ENCODE results near the gene DCAF17. TPM values are rescaled to one million over a fixed set of nuclear protein-coding genes. Genes with fewer than 3 reads are reported as not detected.

The DCAF17 gene
- total RNA-seq, 1 donor from 2014 or later = 25.2 TPM

- peaks cover 2% of the 10 kb centered on the region for H3K36me3 Mint-ChIP-seq (ENCODE audit: low read depth, unreplicated experiment)
- H3K27me3 Mint-ChIP-seq (ENCODE audit: low read depth, unreplicated experiment) = peaks cover 6% of the 10 kb centered on the region
- no peak for TF ChIP-seq EZH2 (IDR thresholded peaks at IDR 0.05; ENCODE audit: insufficient read depth, low read length)
- TF ChIP-seq, protein P1, sequence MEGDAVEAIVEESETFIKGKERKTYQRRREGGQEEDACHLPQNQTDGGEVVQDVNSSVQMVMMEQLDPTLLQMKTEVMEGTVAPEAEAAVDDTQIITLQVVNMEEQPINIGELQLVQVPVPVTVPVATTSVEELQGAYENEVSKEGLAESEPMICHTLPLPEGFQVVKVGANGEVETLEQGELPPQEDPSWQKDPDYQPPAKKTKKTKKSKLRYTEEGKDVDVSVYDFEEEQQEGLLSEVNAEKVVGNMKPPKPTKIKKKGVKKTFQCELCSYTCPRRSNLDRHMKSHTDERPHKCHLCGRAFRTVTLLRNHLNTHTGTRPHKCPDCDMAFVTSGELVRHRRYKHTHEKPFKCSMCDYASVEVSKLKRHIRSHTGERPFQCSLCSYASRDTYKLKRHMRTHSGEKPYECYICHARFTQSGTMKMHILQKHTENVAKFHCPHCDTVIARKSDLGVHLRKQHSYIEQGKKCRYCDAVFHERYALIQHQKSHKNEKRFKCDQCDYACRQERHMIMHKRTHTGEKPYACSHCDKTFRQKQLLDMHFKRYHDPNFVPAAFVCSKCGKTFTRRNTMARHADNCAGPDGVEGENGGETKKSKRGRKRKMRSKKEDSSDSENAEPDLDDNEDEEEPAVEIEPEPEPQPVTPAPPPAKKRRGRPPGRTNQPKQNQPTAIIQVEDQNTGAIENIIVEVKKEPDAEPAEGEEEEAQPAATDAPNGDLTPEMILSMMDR (IDR thresholded peaks at IDR 0.05; ENCODE audit: insufficient read depth, low read depth, low read length) = no peak
- DNase-seq (ENCODE audit: low read depth) (no peak), FAIRE-seq (no peak)
- H3K79me2 ChIP-seq (ENCODE audit: insufficient read depth, low read length) = no peaks in the 10 kb centered on the region
- no peaks in the 10 kb centered on the region for H3K9me3 Mint-ChIP-seq (ENCODE audit: unreplicated experiment)
- peaks cover 9% of the 10 kb centered on the region for H3K4me1 Mint-ChIP-seq (ENCODE audit: low read depth, unreplicated experiment)
- H3K4me2 ChIP-seq (ENCODE audit: low read length) = no peak overlapping the region
- H3K36me3 ChIP-seq (ENCODE audit: insufficient read depth, low read length) = no peaks in the 10 kb centered on the region
- no peak overlapping the region for H3K9ac ChIP-seq (ENCODE audit: low read length)
- peaks cover 3% of the 10 kb centered on the region for H3K4me1 ChIP-seq (ENCODE audit: insufficient read depth, low read length)
- no peak overlapping the region for H3K4me3 Mint-ChIP-seq (ENCODE audit: unreplicated experiment)
- no peak overlapping the region for H3K4me3 ChIP-seq (ENCODE audit: insufficient read depth, low read depth, low read length)
- H2AFZ ChIP-seq (ENCODE audit: low read depth, low read length) = no peak overlapping the region
- no peak overlapping the region for H3K27ac ChIP-seq (ENCODE audit: low read depth, low read length)
- no peak overlapping the region for H3K27ac Mint-ChIP-seq (ENCODE audit: unreplicated experiment)
- no peaks in the 10 kb centered on the region for H3K27me3 ChIP-seq (ENCODE audit: insufficient read depth, low read length)
- H3K9me3 ChIP-seq (ENCODE audit: insufficient read depth, low read depth, low read length) = no peaks in the 10 kb centered on the region
- no peaks in the 10 kb centered on the region for H4K20me1 ChIP-seq (ENCODE audit: insufficient read depth, low read length)
Observed at GRCh38 chr2:171509945-171510731, 76.1 kb downstream of the DCAF17 start.

- H3K27ac Mint-ChIP-seq (ENCODE audit: unreplicated experiment) = no peak overlapping the region
- Histone ChIP-seq H3K79me2 (ENCODE audit: insufficient read depth, low read length) (no peaks in the 10 kb centered on the region), H3K9ac (ENCODE audit: low read length) (no peak overlapping the region), H3K4me3 (ENCODE audit: insufficient read depth, low read depth, low read length) (no peak overlapping the region), H3K4me2 (ENCODE audit: low read length) (no peak overlapping the region), H3K27ac (ENCODE audit: low read depth, low read length) (no peak overlapping the region), H3K4me1 (ENCODE audit: insufficient read depth, low read length) (peaks cover 6% of the 10 kb centered on the region), H3K27me3 (ENCODE audit: insufficient read depth, low read length) (no peaks in the 10 kb centered on the region), H3K36me3 (ENCODE audit: insufficient read depth, low read length) (no peaks in the 10 kb centered on the region), H2AFZ (ENCODE audit: low read depth, low read length) (no peak overlapping the region), H4K20me1 (ENCODE audit: insufficient read depth, low read length) (no peaks in the 10 kb centered on the region), H3K9me3 (ENCODE audit: insufficient read depth, low read depth, low read length) (no peaks in the 10 kb centered on the region)
- no peaks in the 10 kb centered on the region for H3K9me3 Mint-ChIP-seq (ENCODE audit: unreplicated experiment)
- H3K27me3 Mint-ChIP-seq (ENCODE audit: low read depth, unreplicated experiment) = peaks cover 9% of the 10 kb centered on the region
- DNase-seq (ENCODE audit: low read depth) (no peak), FAIRE-seq (no peak)
- TF ChIP-seq EZH2 (IDR thresholded peaks at IDR 0.05; ENCODE audit: insufficient read depth, low read length) = no peak
- TF ChIP-seq, protein P1 (IDR thresholded peaks at IDR 0.05; ENCODE audit: insufficient read depth, low read depth, low read length) = no peak
- H3K4me1 Mint-ChIP-seq (ENCODE audit: low read depth, unreplicated experiment) = peaks cover 12% of the 10 kb centered on the region
- no peak overlapping the region for H3K4me3 Mint-ChIP-seq (ENCODE audit: unreplicated experiment)
- peaks cover 2% of the 10 kb centered on the region for H3K36me3 Mint-ChIP-seq (ENCODE audit: low read depth, unreplicated experiment)
Observed at GRCh38 chr2:171512014-171512413, 78.0 kb downstream of the DCAF17 start.

DNA sequence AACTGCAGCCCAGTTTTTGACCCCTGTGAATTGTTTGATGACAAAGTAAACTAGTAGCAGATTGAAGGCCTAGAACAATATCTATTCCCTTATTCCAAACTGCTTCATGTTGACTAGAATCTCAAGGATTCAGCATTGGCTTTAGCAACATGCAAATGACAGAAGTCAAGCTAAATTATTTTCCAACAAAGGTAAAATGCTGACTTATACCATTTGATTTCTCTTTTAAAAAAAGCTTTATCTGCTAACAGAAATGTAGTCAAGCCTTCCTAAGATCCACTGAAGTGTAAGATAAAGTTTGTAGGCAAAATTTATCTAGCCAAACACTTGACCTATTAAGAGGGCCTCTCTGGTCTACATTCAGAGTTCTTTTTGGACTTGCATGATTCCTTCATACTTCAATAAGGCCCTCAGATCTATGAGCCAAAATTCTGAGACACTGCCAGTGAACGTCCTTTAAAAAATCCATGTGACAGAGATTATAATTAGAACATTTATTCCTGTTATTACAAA is 78.7 kb downstream of the DCAF17 start:
- DNase-seq (ENCODE audit: low read depth) (no peak), FAIRE-seq (no peak)
- H3K4me2 ChIP-seq (ENCODE audit: low read length) = no peak overlapping the region
- H3K4me1 Mint-ChIP-seq (ENCODE audit: low read depth, unreplicated experiment) = peaks cover 12% of the 10 kb centered on the region
- H3K27ac ChIP-seq (ENCODE audit: low read depth, low read length) = no peak overlapping the region
- no peak overlapping the region for H3K4me3 ChIP-seq (ENCODE audit: insufficient read depth, low read depth, low read length)
- H3K79me2 ChIP-seq (ENCODE audit: insufficient read depth, low read length) = no peaks in the 10 kb centered on the region
- no peaks in the 10 kb centered on the region for H3K36me3 ChIP-seq (ENCODE audit: insufficient read depth, low read length)
- no peak for TF ChIP-seq EZH2 (IDR thresholded peaks at IDR 0.05; ENCODE audit: insufficient read depth, low read length)
- TF ChIP-seq, protein P1 (IDR thresholded peaks at IDR 0.05; ENCODE audit: insufficient read depth, low read depth, low read length) = no peak
- H3K9me3 ChIP-seq (ENCODE audit: insufficient read depth, low read depth, low read length) = no peaks in the 10 kb centered on the region
- H2AFZ ChIP-seq (ENCODE audit: low read depth, low read length) = no peak overlapping the region
- no peaks in the 10 kb centered on the region for H3K27me3 ChIP-seq (ENCODE audit: insufficient read depth, low read length)
- peaks cover 2% of the 10 kb centered on the region for H3K36me3 Mint-ChIP-seq (ENCODE audit: low read depth, unreplicated experiment)
- H4K20me1 ChIP-seq (ENCODE audit: insufficient read depth, low read length) = no peaks in the 10 kb centered on the region
- H3K9me3 Mint-ChIP-seq (ENCODE audit: unreplicated experiment) = no peaks in the 10 kb centered on the region
- no peak overlapping the region for H3K4me3 Mint-ChIP-seq (ENCODE audit: unreplicated experiment)
- H3K4me1 ChIP-seq (ENCODE audit: insufficient read depth, low read length) = peaks cover 6% of the 10 kb centered on the region
- H3K9ac ChIP-seq (ENCODE audit: low read length) = no peak overlapping the region
- H3K27me3 Mint-ChIP-seq (ENCODE audit: low read depth, unreplicated experiment) = peaks cover 9% of the 10 kb centered on the region
- H3K27ac Mint-ChIP-seq (ENCODE audit: unreplicated experiment) = no peak overlapping the region
